A549 (cell line): ENCODE results near the gene EDN1. TPM values are rescaled to one million over a fixed set of nuclear protein-coding genes. Genes with fewer than 3 reads are reported as not detected.
A peak's percentile ranks its signal among the peaks of the same experiment; 100 is the strongest.

ENCODE experiments used
- ATAC-seq, 2 experiments: fragments of 200-7000 bp in 1 of 2; fragments of >200 bp in 1 of 2; cut with Nextera tagmentation in 1 of 2; cut with Tn5 transposase in 1 of 2; 3 replicates each; pipeline versions ENCODE4 v1.8.0 to v1.9.1; 2018 to 2020; ENCODE audit warnings: mild to moderate bottlenecking in 1 of 2, moderate library complexity in 1 of 2
- CTCF ChIA-PET: fragments of 300-600 bp; sonication (Branson Sonifier 250); formaldehyde crosslinking; extraction: SDS; loops from one replicate; lab custom pipeline; 2021; ENCODE audit warnings: antibody characterized with exemption, inconsistent platforms; lab: Yijun Ruan, JAX
- POLR2A ChIA-PET: fragments of 350-600 bp; formaldehyde crosslinking; extraction: SDS; loops from one replicate; lab custom pipeline; 2021; ENCODE audit warnings: antibody characterized with exemption, inconsistent platforms; lab: Yijun Ruan, JAX
- DNase-seq, 2 experiments: peaks; one replicate each; pipeline versions ENCODE4 v3.0.0 to v3.0.0-alpha.2; 2011 to 2016; ENCODE audit warnings: low read depth in 1 of 2, low spot score in 1 of 2
- FAIRE-seq: peaks from 2 replicates; lab custom pipeline; 2011; peaks lifted over from hg19 to GRCh38; lab: Jason Lieb, UNC
- H3K27ac ChIP-seq, 2 experiments: fragments of >200 bp; sonication (Bioruptor Twin); formaldehyde crosslinking; 3 replicates each; pipeline ENCODE4 v1.5.1; 2016 to 2017
- H3K4me1 ChIP-seq: fragments of >200 bp; sonication (Bioruptor Twin); formaldehyde crosslinking; 3 replicates; pipeline ENCODE4 v1.6.1; 2016
- H3K4me2 ChIP-seq: fragments of >200 bp; sonication (Bioruptor Twin); formaldehyde crosslinking; 3 replicates; pipeline ENCODE4 v1.6.1; 2016
- H3K4me3 ChIP-seq: fragments of >200 bp; sonication (Bioruptor Twin); formaldehyde crosslinking; 3 replicates; pipeline ENCODE4 v1.5.1; 2016
- H3K9me3 ChIP-seq: fragments of >200 bp; sonication (Bioruptor Twin); formaldehyde crosslinking; 3 replicates; pipeline ENCODE4 v1.6.1; 2016
- BCL3 ChIP-seq: fragments of >200 bp; sonication (Bioruptor Twin); formaldehyde crosslinking; IDR thresholded peaks from 3 replicates; pipeline ENCODE4 v1.6.1; 2016
- CEBPB ChIP-seq, 2 experiments: fragments of >200 bp in 1 of 2; sonication (Bioruptor Twin) in 1 of 2; formaldehyde crosslinking in 1 of 2; IDR thresholded peaks; 2 replicates each; pipeline ENCODE4 v1.6.1; 2012 to 2016
- EHF ChIP-seq: fragments of 250-450 bp; sonication (Bioruptor Pico); IDR thresholded peaks from 2 replicates; pipeline ENCODE4 v1.5.0; 2020; ENCODE audit warnings: mild to moderate bottlenecking
- EP300 ChIP-seq, 2 experiments: fragments of >200 bp; sonication (Bioruptor Twin); formaldehyde crosslinking; IDR thresholded peaks; 2 replicates in 1 of 2; 3 replicates in 1 of 2; pipeline ENCODE4 v1.6.1; 2016 to 2017
- FOSB ChIP-seq: fragments of 250-450 bp; sonication (Bioruptor Pico); IDR thresholded peaks from 2 replicates; pipeline ENCODE4 v1.5.0; 2020; ENCODE audit warnings: mild to moderate bottlenecking, moderate library complexity
- FOSL2 ChIP-seq, 2 experiments: fragments of 450-650 bp in 1 of 2; fragments of >200 bp in 1 of 2; sonication (Bioruptor Twin) in 1 of 2; formaldehyde crosslinking; IDR thresholded peaks; 2 replicates each; pipeline versions ENCODE4 v1.5.0 to v1.6.1; 2016 to 2020; ENCODE audit warnings: mild to moderate bottlenecking in 1 of 2, moderate library complexity in 1 of 2
- GATA3 ChIP-seq: IDR thresholded peaks from 2 replicates; pipeline ENCODE4 v1.6.1; 2012; ENCODE audit warnings: borderline replicate concordance
- HES2 ChIP-seq: fragments of >200 bp; sonication (Bioruptor Twin); formaldehyde crosslinking; IDR thresholded peaks from 2 replicates; pipeline ENCODE4 v1.6.1; 2016
- HOXB13 ChIP-seq: fragments of 250-450 bp; sonication (Bioruptor Pico); IDR thresholded peaks from 2 replicates; pipeline ENCODE4 v1.5.0; 2020; ENCODE audit warnings: low read depth, mild to moderate bottlenecking, moderate library complexity
- HOXB5 ChIP-seq: fragments of 250-450 bp; sonication (Bioruptor Pico); IDR thresholded peaks from 2 replicates; pipeline ENCODE4 v1.5.0; 2020; ENCODE audit warnings: mild to moderate bottlenecking, moderate library complexity
- JUN ChIP-seq, 2 experiments: fragments of >200 bp; sonication (Bioruptor Twin); formaldehyde crosslinking; IDR thresholded peaks; 2 replicates in 1 of 2; 3 replicates in 1 of 2; pipeline ENCODE4 v1.6.1; 2016 to 2017
- JUNB ChIP-seq: fragments of >200 bp; sonication (Bioruptor Twin); formaldehyde crosslinking; IDR thresholded peaks from 2 replicates; pipeline ENCODE4 v1.6.1; 2016
- MAFK ChIP-seq: fragments of 450-650 bp; IDR thresholded peaks from 2 replicates; pipeline ENCODE4 v1.6.1; 2014; ENCODE audit not compliant: partially characterized antibody
- MAX ChIP-seq: IDR thresholded peaks from 2 replicates; pipeline ENCODE4 v1.6.1; 2012
- PBX3 ChIP-seq: IDR thresholded peaks from 2 replicates; pipeline ENCODE4 v1.6.1; 2012
- POLR2AphosphoS2 ChIP-seq: conservative IDR thresholded peaks from 2 replicates; pipeline ENCODE4 v1.6.1; 2012; ENCODE audit warnings: low read length, improper control_type of control experiment, inconsistent platforms
- RAD21 ChIP-seq, 2 experiments: fragments of >200 bp in 1 of 2; sonication (Bioruptor Twin) in 1 of 2; formaldehyde crosslinking in 1 of 2; IDR thresholded peaks in 1 of 2; conservative IDR thresholded peaks in 1 of 2; 2 replicates in 1 of 2; 3 replicates in 1 of 2; pipeline ENCODE4 v1.6.1; 2012 to 2018; ENCODE audit warnings: inconsistent platforms in 1 of 2
- RARB ChIP-seq: fragments of 250-450 bp; sonication (Bioruptor Pico); IDR thresholded peaks from 2 replicates; pipeline ENCODE4 v1.8.0; 2021; ENCODE audit warnings: mild to moderate bottlenecking, moderate library complexity
- SREBF2 ChIP-seq: fragments of 450-650 bp; IDR thresholded peaks from 2 replicates; pipeline ENCODE4 v1.6.1; 2014; ENCODE audit warnings: mild to moderate bottlenecking, moderate library complexity
- TFCP2L1 ChIP-seq: fragments of 250-450 bp; sonication (Bioruptor Pico); IDR thresholded peaks from 2 replicates; pipeline ENCODE4 v1.5.0; 2021; ENCODE audit warnings: mild to moderate bottlenecking
- ZNF302 ChIP-seq: fragments of 250-450 bp; sonication (Bioruptor Pico); IDR thresholded peaks from 2 replicates; pipeline ENCODE4 v1.9.0; 2021; ENCODE audit warnings: inconsistent platforms, mild to moderate bottlenecking, moderate library complexity
- WGBS: methylation state at CpG from one replicate; pipeline ENCODE4 v1.1.6; 2017; ENCODE audit errors: missing lambda C conversion rate; 5-methylcytosine and 5-hydroxymethylcytosine counted together
- polyA plus RNA-seq, 4 experiments: library from polyadenylated mRNA; depleted of rRNA in 3 of 4; stranded (reverse); fragments of >200 nt; fragmentation: RNase III in 1 of 4; extraction: RNeasy Plus Mini Kit Qiagen cat#74134 plus additional on column Dnase treatment in 1 of 4; gene quantifications; 2 replicates in 3 of 4; 3 replicates in 1 of 4; pipeline ENCODE4 v1.2.3, GENCODE V29; 2011 to 2017

The EDN1 gene
- polyA plus RNA-seq, 2 of the 4 experiments (the other 2 are of a cell fraction), result 33.5 to 87.4 TPM

- H3K9me3 ChIP-seq, result peaks cover 30% of the 10 kb centered on the region
- TF ChIP-seq MAFK (peak; percentile 87), RAD21 (conservative IDR thresholded peaks at IDR 0.05 in 1 of 2, IDR thresholded peaks at IDR 0.05 in 1 of 2) (peak; percentile 30 to 41; a peak in 3 of 5 replicates), JUNB (peak; percentile 79), PBX3 (0 out of 2 replicates have a peak, but pooled peaks have one; percentile 50), HOXB13 (no peak), SREBF2 (no peak), MAX (peak; percentile 61), EP300 (IDR thresholded peaks at IDR 0.05) (peak; percentile 61 to 81; a peak in 3 of 5 replicates), TFCP2L1 (CRISPR knock-in tag) (no peak), BCL3 (peak; percentile 75; the same call in 1 of the 3 replicates), JUN (IDR thresholded peaks at IDR 0.05) (peak in 1 of 2 experiments; percentile 58; a peak in 2 of 5 replicates), FOSL2 (IDR thresholded peaks at IDR 0.05) (peak; percentile 64; the same call in 1 of the 2 replicates), FOSL2 (CRISPR knock-in tag; IDR thresholded peaks at IDR 0.05) (peak; percentile 91), GATA3 (peak; percentile 83; the same call in 1 of the 2 replicates), CEBPB (IDR thresholded peaks at IDR 0.05) (peak; percentile 53 to 80; a peak in 3 of 4 replicates)
- TF ChIP-seq, all 56 proteins: peak for 11
- Histone ChIP-seq H3K4me1 (peaks cover 56% of the 10 kb centered on the region), H3K4me3 (no peak overlapping the region), H3K4me2 (peak overlapping the region; percentile 50), H3K27ac (peak overlapping the region; percentile 95 to 98)
- FAIRE-seq (peak; percentile 97), DNase-seq (peak; percentile 85 to 99), ATAC-seq (peak; percentile 96 to 98)
- WGBS, result 9% methylated on average over 3 of the region's 3 CpGs
- ChIA-PET CTCF (interaction anchor here (0.6 to 2.0 kb wide), 9 partner anchors 10 to 281 kb away, joined by 3 to 6 read pairs (median 4); partner anchors contain the start of gene EDN1), POLR2A (interaction anchor here (0.7 to 1.9 kb wide), 10 partner anchors 9 to 41 kb away, joined by 3 to 13 read pairs (median 4); partner anchors contain the start of gene EDN1)
These were observed 33.9 kb downstream of the EDN1 start for GRCh38 chr6:12324099-12324498.

GRCh38 chr6:12324748-12325147 lies 34.6 kb downstream of the EDN1 start:
- TF ChIP-seq POLR2AphosphoS2 (no peak), ZNF302 (0 out of 2 replicates have a peak, but pooled peaks have one; percentile 20), HOXB13 (0 out of 2 replicates have a peak, but pooled peaks have one; percentile 15), FOSL2 (IDR thresholded peaks at IDR 0.05) (no peak), FOSL2 (CRISPR knock-in tag; IDR thresholded peaks at IDR 0.05) (no peak), FOSB (peak; percentile 48; the same call in 1 of the 2 replicates), HOXB5 (CRISPR knock-in tag) (peak; percentile 76), EHF (CRISPR knock-in tag) (peak; percentile 42; the same call in 1 of the 2 replicates), RARB (CRISPR knock-in tag) (peak; percentile 27), HES2 (no peak)
- POLR2A ChIA-PET, result interaction anchor here (0.9 to 1.9 kb wide), 8 partner anchors 8 to 41 kb away, joined by 3 to 13 read pairs (median 5); partner anchors contain the start of gene EDN1
- CTCF ChIA-PET, result interaction anchor here (1.1 to 2.2 kb wide), 10 partner anchors 11 to 280 kb away, joined by 3 to 8 read pairs (median 4); partner anchors contain the start of gene EDN1
- H3K9me3 ChIP-seq, result peaks cover 23% of the 10 kb centered on the region
- peak overlapping the region; percentile 95 to 98 for H3K27ac ChIP-seq
- ATAC-seq (peak; percentile 23 to 49; a peak in 4 of 6 replicates), DNase-seq (peak in 1 of 2 experiments; percentile 73), FAIRE-seq (no peak)
- H3K4me3 ChIP-seq, result no peak overlapping the region
- H3K4me2 ChIP-seq, result peak overlapping the region; percentile 50
- peaks cover 57% of the 10 kb centered on the region for H3K4me1 ChIP-seq
